Activated T-helper 9 cell treated with anti-CD3 and anti-CD28 coated beads, Interleukin-2, amount 50 U/mL, for 16 hours (primary cell): ENCODE measurements around the gene KLK10.

Source experiments
- DNase-seq: peaks from one replicate; pipeline ENCODE4 v3.0.0-alpha.2; 2020; ENCODE audit warnings: low read depth

Gene KLK10

GRCh38 chr19:51025809-51026553 is 6.5 kb upstream of the KLK10 start:
- DNase-seq: no peak

DNA sequence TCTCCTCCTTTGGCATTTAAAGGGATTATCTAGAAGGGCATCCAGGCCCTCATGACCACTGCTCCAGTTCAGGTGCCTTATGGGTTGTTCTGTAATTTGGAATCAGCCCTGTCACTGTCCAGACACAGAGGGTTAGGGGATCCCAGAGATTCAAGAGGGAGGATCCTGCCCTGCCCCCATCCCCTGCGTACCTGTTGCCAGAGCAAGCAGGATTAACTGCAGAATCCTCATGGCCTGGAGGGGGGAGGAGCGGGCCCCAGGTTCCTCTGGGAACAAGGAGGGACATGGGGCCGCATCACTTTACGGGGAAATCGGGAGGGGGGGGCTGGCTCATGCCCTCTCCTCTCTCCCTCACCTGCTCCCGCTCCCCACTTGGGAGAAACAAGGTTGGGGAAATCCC is 5.9 kb upstream of the KLK10 start:
- DNase-seq: no peak

- no peak for DNase-seq
Observed at GRCh38 chr19:51024924-51025323, 5.4 kb upstream of the KLK10 start.

GRCh38 chr19:51023946-51024345 is 4.4 kb upstream of the KLK10 start:
- no peak for DNase-seq

DNA sequence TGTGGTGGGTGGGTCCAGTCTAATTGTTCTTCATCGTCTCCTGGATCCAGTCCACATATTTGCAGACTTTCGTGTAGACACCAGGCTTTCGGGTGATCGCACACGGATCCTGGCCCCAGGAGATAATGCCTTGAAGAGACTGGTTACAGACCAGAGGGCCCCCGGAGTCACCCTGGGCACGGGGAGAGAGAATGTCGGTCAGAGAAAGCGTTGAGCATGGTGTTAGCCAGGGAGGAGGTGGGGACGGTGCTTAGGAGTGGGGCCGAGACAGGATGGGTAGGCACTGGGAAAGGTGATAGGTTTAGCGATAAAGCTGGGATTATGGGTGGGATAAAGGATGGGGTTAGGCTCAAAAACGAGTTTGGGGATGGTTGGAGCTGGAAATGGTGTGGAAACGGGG is 3.0 kb upstream of the KLK10 start:
- DNase-seq: no peak

DNA sequence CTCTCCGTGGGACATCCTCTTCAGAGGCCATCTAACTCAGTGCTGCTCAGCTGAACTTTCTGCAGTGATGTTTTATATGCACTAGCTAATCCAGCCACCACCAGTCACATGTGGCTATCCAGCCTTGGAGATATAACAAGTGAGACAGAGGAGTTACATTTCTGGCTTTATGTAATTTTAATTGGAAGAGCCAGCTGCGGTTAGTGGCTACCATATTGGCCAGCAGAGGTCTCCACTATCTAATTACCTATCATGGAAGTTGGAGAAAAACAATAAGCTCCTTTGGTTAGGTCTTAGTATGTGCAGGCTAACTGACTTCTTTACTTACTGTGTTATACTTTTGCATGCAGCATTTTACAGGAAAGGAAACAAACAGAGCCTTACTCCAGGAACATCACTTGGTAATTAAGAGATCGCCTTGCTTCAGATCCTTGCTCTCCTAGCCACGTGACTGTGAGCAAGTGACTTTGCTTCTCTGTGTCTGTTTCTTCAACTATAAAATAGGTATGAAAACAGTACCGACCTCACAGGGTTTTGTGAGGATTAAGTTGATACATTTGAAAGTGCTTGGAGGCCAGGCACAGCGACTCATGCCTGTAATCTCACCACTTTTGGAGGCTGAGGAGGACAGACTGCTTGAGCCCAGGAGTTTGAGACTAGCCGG is 1.6 kb upstream of the KLK10 start:
- no peak for DNase-seq

- no peak for DNase-seq
Observed at GRCh38 chr19:51018745-51019543, 565 bp downstream of the KLK10 start.

DNA sequence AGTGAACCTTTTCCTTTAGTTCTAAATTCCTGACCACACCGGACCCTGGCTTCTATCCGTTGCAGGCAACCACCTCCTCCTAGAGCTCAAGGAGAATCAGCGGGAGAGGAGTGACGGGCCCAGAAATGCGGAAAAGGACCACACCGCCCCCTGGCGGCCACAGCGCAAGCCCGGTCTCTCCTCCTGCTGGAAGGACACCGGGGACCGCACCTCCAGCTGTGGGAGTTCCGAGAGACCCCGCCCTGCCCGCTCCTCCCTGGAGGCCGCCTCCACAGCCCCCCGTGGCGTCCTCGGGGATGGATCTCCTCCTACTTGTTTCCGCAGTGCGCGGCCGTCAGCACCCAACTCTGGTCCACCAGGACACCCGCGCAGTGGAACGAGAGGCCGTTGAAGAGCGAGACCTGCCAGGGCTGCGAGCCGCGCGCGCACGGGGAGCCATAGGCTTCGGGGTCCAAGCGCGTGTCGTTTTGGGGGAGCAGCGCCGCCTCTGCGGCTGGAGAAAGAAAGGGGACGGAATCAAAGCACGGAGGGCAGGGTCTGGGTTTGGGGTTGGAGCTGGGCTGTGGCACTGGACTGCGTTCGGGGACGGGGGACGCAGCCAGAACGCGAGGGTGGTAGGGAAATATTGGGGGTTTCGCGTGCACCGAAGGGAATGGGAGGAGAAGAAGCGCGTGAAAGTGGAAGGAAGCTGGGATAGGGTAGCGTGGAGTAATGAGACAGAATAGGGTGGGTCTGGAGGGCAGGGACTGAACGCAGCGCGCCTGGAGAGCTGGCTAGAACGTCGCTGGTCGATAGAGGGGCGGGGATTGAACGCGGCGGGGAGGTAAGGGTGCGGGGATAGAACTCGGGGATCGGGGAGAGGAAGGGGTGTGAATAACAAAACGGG is 2.5 kb downstream of the KLK10 start:
- no peak for DNase-seq

DNA sequence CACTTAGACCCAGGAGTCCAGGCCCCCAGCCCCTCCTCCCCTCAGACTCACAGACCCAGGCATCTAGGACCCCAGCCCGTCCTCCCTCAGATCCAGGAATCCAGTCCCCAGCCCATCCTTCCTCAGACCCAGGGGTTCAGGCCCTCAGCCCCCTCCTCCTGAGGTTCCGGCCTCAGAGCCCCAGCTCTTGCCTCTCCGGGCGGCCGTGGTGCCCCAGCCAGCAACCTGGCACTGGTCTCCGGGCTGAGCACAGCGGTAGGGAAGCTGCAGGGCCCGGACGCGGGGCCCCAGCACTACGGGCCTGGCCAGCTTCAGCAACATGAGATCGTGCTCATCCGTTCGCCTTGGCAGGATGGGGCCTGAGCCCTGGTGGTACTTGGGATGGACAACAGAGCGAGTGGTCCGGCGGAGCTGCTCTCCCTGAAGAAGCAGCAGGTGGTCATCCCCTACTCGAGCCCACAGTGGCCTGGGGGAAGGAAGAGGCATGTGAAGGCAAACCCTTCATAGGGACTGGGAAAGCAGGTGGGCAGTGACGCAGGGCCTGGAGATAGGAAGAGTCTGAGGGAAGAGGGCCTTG is 3.7 kb downstream of the KLK10 start:
- no peak for DNase-seq

- DNase-seq: no peak
Observed at GRCh38 chr19:51014242-51014641, 5.3 kb downstream of the KLK10 start.

GRCh38 chr19:51012661-51013190 is 6.8 kb downstream of the KLK10 start:
- no peak for DNase-seq

GRCh38 chr19:51010066-51010795 is 9.3 kb downstream of the KLK10 start:
- no peak for DNase-seq

- DNase-seq: no peak
Observed at GRCh38 chr19:51009061-51009891, 10.2 kb downstream of the KLK10 start.

- DNase-seq: no peak
Observed at GRCh38 chr19:51007488-51007887, 12.0 kb downstream of the KLK10 start.

DNA sequence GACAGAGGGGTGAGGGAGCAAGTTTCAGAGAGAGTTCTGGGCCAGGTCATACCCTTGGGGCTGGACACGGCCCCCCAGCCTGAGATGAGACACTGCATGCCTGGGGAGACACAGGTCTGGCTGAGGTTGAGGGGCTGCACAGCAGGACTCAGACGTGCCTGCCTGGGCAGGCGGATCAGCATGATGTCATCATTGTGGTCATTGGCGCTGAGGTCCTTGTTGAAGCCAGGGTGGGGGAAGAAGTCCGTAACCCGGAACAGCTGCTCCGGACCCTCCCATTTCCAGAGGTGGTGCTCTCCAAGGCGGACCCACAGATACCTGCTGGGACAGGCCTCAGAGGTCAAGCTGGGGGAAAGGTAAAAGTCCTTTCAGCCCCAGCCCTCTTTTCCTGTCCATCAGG is 13.1 kb downstream of the KLK10 start:
- no peak for DNase-seq

GRCh38 chr19:51005248-51005647 is 14.3 kb downstream of the KLK10 start:
- no peak for DNase-seq

DNA sequence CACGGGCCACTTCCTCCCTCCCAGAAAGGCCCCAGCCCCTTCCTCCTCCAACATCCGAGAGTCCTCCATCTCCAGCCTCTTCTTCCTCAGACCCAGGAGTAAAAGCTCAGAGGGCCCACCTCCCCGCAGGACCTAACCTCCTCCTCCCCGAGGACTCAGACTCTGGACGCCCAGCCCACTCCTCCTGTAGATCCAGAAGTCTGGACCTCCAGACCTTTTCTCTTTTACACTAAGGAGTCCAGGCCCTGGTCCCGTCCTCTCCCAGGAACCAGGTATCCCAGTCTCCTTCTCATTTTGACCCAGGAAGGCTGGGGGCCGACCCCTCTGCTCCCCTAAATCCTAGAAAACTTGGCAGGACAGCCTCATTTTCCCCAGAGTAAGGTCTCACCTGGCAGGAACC is 16.2 kb downstream of the KLK10 start:
- DNase-seq: no peak

GRCh38 chr19:51002542-51003311 is 16.8 kb downstream of the KLK10 start:
- no peak for DNase-seq

- no peak for DNase-seq
Observed at GRCh38 chr19:51002089-51002532, 17.4 kb downstream of the KLK10 start.
